GM19467 (cell line): ENCODE measurements around the gene AGFG1.

ENCODE experiments used
- ATAC-seq: cut with Tn5 transposase; IDR thresholded peaks from one replicate; pipeline ENCODE4 v1.9.1; 2021; ENCODE audit warnings: mild to moderate bottlenecking, moderate library complexity; ENCODE audit not compliant: unreplicated experiment

AGFG1 gene

GRCh38 chr2:227461811-227462461 is 10.0 kb upstream of the AGFG1 start:
- ATAC-seq, result peak; percentile 6

GRCh38 chr2:227462462-227462951 is 9.4 kb upstream of the AGFG1 start:
- peak; percentile 50 for ATAC-seq

GRCh38 chr2:227462972-227463931 is 8.7 kb upstream of the AGFG1 start:
- ATAC-seq, result no peak

GRCh38 chr2:227464361-227464760 is 7.6 kb upstream of the AGFG1 start:
- ATAC-seq, result no peak

- no peak for ATAC-seq
Observed at GRCh38 chr2:227464851-227465250, 7.1 kb upstream of the AGFG1 start.

- ATAC-seq, result no peak
Observed at GRCh38 chr2:227466887-227467600, 4.9 kb upstream of the AGFG1 start.

- no peak for ATAC-seq
Observed at GRCh38 chr2:227471412-227471811, 544 bp upstream of the AGFG1 start.

GRCh38 chr2:227472265-227473121 is 537 bp downstream of the AGFG1 start:
- peak; percentile 68 for ATAC-seq

- no peak for ATAC-seq
Observed at GRCh38 chr2:227473122-227473461, 1.1 kb downstream of the AGFG1 start.

GRCh38 chr2:227473806-227474205 is 1.9 kb downstream of the AGFG1 start:
- no peak for ATAC-seq

- no peak for ATAC-seq
Observed at GRCh38 chr2:227474410-227474809, 2.5 kb downstream of the AGFG1 start.

- no peak for ATAC-seq
Observed at GRCh38 chr2:227477291-227477690, 5.3 kb downstream of the AGFG1 start.

GRCh38 chr2:227479865-227480475 is 8.0 kb downstream of the AGFG1 start:
- ATAC-seq, result no peak

GRCh38 chr2:227480528-227480927 is 8.6 kb downstream of the AGFG1 start:
- peak; percentile 34 for ATAC-seq

GRCh38 chr2:227482638-227483340 is 10.8 kb downstream of the AGFG1 start:
- peak; percentile 77 for ATAC-seq

GRCh38 chr2:227485429-227485828 is 13.5 kb downstream of the AGFG1 start:
- ATAC-seq, result no peak

GRCh38 chr2:227486688-227487087 is 14.7 kb downstream of the AGFG1 start:
- no peak for ATAC-seq

- no peak for ATAC-seq
Observed at GRCh38 chr2:227488045-227488444, 16.1 kb downstream of the AGFG1 start.

GRCh38 chr2:227491386-227491785 is 19.4 kb downstream of the AGFG1 start:
- no peak for ATAC-seq
